ENCODE results near the gene IL1R2.
A peak's percentile ranks its signal among the peaks of the same experiment; 100 is the strongest.

DNA sequence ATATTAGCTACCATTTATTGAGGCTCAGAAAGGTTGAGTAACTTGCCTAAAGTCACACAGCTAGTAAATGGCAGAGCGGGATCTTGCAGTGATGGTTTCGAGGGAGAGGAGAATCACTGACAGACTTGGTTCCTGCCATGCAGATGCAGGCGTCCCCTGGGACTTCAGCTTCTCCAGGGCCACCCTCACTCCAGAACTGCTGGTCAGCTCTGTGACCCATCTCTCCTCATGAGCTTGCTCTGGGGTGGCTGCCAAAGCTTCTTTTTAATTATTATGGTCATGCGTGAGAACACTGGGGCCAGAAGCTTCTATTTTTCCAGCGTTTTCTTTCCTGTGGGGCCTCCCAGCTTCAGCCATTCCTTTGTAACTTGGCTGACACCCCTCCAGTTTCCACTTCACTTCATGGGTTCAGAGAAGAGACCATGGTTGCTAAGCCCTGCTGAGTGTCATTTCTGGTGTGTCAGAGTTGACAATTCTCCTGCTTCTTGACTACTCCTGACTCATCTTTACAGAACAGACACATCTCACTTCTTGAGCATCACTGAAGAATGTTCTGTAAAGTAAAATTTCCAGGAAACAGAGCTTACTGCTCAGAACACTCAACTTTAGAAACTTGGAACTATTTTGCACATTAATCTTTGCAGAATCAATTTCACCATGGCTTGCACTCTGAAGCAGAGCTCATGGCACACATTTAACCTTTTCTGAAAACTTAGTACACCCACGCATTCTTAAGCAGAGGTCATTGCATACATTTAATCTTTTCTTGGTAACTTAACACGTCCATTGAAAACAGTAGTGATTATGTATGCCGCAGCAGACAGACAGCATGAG, 70.4 kb downstream of the IL1R2 start:
- TF ChIP-seq, protein P1, sequence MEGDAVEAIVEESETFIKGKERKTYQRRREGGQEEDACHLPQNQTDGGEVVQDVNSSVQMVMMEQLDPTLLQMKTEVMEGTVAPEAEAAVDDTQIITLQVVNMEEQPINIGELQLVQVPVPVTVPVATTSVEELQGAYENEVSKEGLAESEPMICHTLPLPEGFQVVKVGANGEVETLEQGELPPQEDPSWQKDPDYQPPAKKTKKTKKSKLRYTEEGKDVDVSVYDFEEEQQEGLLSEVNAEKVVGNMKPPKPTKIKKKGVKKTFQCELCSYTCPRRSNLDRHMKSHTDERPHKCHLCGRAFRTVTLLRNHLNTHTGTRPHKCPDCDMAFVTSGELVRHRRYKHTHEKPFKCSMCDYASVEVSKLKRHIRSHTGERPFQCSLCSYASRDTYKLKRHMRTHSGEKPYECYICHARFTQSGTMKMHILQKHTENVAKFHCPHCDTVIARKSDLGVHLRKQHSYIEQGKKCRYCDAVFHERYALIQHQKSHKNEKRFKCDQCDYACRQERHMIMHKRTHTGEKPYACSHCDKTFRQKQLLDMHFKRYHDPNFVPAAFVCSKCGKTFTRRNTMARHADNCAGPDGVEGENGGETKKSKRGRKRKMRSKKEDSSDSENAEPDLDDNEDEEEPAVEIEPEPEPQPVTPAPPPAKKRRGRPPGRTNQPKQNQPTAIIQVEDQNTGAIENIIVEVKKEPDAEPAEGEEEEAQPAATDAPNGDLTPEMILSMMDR (IDR thresholded peaks at IDR 0.05), result no peak
- TF ChIP-seq POLR2A (IDR thresholded peaks at IDR 0.05) (no peak), POLR2AphosphoS5 (IDR thresholded peaks at IDR 0.05) (peak in 1 of 2 donors; percentile 63), EP300 (IDR thresholded peaks at IDR 0.05) (peak in 2 of 4 donors; percentile 52 to 82)
